Vagina (tissue), 2 donors: Measurements from ENCODE around the gene ABR.

ENCODE experiments used
- POLR2A ChIP-seq, 2 donors: fragments of 450-650 bp; IDR thresholded peaks; one replicate each; pipeline ENCODE4 v1.6.1; 2017; ENCODE audit warnings: antibody characterized with exemption in 2 of 2, mild to moderate bottlenecking in 2 of 2, moderate library complexity in 2 of 2
- POLR2AphosphoS5 ChIP-seq, 2 donors: sonication (generic); formaldehyde crosslinking; IDR thresholded peaks; one replicate each; pipeline ENCODE4 v1.9.0; 2017; ENCODE audit warnings: antibody characterized with exemption in 2 of 2, mild to moderate bottlenecking in 2 of 2, low read depth in 1 of 2; ENCODE audit not compliant: insufficient read depth in 1 of 2
- TF ChIP-seq, protein P1 (sequence below), 3 experiments: fragments of 450-650 bp in 2 of 3; fragments of 200-600 bp in 1 of 3; sonication (generic) in 1 of 3; IDR thresholded peaks; one replicate each; pipeline ENCODE4 v1.5.1; 2017 to 2019; ENCODE audit warnings: antibody characterized with exemption in 3 of 3, mild to moderate bottlenecking in 2 of 3, moderate library complexity in 2 of 3

DNA sequence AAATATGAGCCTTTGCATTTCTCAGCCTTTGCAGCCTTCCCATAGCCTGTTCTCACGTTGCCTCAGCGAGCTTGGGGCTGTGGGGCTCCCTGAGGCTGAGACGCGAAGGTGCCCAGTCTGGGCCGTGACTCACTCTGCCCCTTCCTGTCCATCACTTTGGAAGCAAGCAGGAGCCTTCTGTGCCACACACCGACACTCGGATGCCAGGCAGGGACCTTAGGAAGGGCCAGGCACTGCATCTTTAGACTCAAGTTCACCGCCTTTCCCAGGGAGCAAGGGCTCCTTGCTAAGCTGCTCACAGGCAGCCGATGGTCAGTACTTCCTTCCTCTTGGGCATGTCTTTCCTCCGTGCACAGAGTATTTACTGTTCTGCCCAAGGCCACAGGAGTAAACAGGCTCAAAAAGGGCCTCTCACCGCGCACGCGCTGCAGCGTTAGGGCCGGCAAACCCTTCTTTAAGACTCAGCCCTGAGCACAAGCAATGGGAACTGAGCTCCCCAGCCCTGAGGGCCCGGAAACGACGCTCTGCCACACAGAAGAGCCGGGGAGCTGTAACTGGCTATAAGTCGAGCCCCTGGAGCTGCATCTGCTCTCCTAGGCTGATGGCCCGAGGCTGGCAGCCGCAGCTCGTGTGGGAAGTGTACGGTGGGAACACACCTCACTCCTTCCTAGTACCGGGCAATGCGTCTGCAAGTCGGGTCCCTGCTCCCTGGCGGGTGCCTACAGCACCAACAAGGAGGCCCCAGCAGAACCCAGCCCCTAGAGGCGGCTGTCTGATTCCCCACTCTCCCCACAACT is 175.6 kb downstream of the ABR start:
- TF ChIP-seq, protein P1, sequence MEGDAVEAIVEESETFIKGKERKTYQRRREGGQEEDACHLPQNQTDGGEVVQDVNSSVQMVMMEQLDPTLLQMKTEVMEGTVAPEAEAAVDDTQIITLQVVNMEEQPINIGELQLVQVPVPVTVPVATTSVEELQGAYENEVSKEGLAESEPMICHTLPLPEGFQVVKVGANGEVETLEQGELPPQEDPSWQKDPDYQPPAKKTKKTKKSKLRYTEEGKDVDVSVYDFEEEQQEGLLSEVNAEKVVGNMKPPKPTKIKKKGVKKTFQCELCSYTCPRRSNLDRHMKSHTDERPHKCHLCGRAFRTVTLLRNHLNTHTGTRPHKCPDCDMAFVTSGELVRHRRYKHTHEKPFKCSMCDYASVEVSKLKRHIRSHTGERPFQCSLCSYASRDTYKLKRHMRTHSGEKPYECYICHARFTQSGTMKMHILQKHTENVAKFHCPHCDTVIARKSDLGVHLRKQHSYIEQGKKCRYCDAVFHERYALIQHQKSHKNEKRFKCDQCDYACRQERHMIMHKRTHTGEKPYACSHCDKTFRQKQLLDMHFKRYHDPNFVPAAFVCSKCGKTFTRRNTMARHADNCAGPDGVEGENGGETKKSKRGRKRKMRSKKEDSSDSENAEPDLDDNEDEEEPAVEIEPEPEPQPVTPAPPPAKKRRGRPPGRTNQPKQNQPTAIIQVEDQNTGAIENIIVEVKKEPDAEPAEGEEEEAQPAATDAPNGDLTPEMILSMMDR (IDR thresholded peaks at IDR 0.05): no peak
- TF ChIP-seq POLR2AphosphoS5 (IDR thresholded peaks at IDR 0.05; ENCODE audit: insufficient read depth in 1 of 2, low read depth in 1 of 2) (no peak), POLR2A (IDR thresholded peaks at IDR 0.05) (no peak)
